ENCODE results near the gene PDE8A.
"Not testable (repeated sequence)": the region's sequence is repeated elsewhere in the genome, so short reads cannot be mapped to it uniquely, and the experiment has no call there.

PDE8A gene

DNA sequence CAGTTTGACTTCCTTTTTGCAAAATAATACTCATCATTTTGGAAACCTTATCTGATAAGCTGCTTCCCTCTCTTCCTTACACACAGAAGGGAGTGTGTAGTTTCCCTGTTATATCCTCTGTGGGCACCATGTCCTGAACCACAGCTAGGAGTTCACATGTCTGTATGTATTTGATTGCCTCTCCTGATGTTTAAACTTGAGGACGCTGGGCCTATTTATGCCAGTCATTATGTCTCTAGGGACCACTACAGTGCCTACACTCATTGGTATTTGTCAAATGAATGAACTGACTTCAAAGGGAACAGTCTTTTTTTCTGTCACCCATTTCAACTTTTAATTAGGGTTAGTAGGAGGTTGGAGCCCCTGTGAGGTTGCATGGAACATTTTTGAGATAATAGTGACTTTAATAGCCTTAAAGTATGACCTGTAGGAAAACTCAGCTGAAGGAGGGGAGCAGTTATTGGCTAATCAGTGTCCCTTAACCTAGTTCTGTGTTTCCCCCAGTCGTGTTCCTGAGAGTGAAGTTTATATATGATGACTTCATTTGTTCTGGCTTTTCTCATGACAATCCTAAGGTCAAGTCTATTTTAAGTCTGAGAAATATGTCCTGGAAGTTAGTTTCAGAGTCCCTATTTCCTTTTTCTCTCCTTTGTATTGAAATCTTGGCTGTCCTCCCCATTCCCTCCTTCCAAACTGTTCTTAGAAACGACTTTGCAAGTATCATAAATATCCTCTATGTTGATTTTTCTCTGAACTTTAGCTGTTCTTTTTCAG is 28.9 kb downstream of the PDE8A start:
- H3K4me1 Mint-ChIP-seq: peaks cover 33% of the 10 kb centered on the region
- H3K4me3 Mint-ChIP-seq: no peak overlapping the region
- H3K36me3 Mint-ChIP-seq (ENCODE audit: insufficient read depth): peaks cover 2% of the 10 kb centered on the region
- no peaks in the 10 kb centered on the region for H3K27me3 Mint-ChIP-seq
- no peak overlapping the region for H3K27ac Mint-ChIP-seq (ENCODE audit: low read depth)
- H3K9me3 Mint-ChIP-seq: no peaks in the 10 kb centered on the region
- DNase-seq (ENCODE audit: low spot score in 2 of 2): no peak
- ATAC-seq (replicated peaks; ENCODE audit: extremely low read depth, poor library complexity, severe bottlenecking): no peak

DNA sequence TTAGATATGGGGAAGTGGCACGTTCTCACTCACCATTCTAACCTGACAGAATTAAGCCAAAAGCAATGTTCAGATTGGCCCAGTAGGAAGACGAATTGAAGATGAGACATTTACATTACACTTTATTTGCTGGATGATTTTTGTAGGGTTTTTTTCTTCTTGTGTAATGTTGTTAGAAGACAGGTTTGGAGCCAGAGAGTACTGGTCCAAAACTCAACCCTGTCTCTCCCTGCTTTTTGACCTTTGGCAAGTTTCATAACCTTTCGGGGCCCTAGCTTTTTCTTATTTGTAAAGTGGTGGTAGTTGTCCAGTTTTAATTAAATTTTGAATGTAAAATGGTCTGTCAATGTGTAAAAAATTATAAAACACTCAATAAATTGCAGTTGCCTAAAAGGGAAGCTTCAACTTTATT is 29.5 kb downstream of the PDE8A start:
- Mint-ChIP-seq H3K36me3 (ENCODE audit: insufficient read depth) (peaks cover 2% of the 10 kb centered on the region), H3K4me3 (no peak overlapping the region), H3K27ac (ENCODE audit: low read depth) (no peak overlapping the region), H3K27me3 (no peaks in the 10 kb centered on the region), H3K9me3 (no peaks in the 10 kb centered on the region), H3K4me1 (peaks cover 33% of the 10 kb centered on the region)
- no peak for DNase-seq (ENCODE audit: low spot score in 2 of 2)
- ATAC-seq (replicated peaks; ENCODE audit: extremely low read depth, poor library complexity, severe bottlenecking): no peak

DNA sequence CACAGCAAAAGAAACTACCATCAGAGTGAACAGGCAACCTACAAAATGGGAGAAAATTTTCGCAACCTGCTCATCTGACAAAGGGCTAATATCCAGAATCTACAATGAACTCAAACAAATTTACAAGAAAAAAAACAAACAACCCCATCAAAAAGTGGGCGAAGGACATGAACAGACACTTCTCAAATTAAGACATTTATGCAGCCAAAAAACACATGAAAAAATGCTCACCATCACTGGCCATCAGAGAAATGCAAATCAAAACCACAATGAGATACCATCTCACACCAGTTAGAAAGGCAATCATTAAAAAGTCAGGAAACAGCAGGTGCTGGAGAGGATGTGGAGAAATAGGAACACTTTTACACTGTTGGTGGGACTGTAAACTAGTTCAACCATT is 30.1 kb downstream of the PDE8A start:
- H3K4me3 Mint-ChIP-seq; H3K9me3 Mint-ChIP-seq; H3K27ac Mint-ChIP-seq (ENCODE audit: low read depth); DNase-seq (ENCODE audit: low spot score in 2 of 2); ATAC-seq (replicated peaks; ENCODE audit: extremely low read depth, poor library complexity, severe bottlenecking); H3K27me3 Mint-ChIP-seq; H3K36me3 Mint-ChIP-seq (ENCODE audit: insufficient read depth): not testable (repeated sequence)
- peaks cover 30% of the 10 kb centered on the region for H3K4me1 Mint-ChIP-seq

DNA sequence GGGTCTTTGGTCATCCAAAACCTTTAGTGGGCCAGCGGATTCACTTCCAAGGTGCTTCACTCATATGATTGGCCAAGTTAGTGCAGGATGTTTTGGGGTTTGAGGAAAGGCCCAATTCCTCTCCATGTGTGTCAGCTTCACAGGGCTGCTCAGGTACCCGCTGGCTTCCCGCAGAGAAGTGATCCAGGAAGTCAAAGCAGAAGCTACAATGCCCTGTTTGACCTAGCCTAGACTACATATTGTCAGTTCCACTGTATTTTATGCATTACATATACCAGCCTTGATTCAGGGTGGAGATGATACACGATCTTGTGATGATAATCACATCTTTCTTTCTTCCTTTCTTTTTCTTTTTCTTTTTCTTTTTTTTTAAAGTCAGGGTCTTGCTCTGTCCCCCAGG is 32.1 kb downstream of the PDE8A start:
- Mint-ChIP-seq H3K4me3 (no peak overlapping the region), H3K27me3 (no peaks in the 10 kb centered on the region), H3K9me3 (no peaks in the 10 kb centered on the region), H3K4me1 (peaks cover 21% of the 10 kb centered on the region), H3K36me3 (ENCODE audit: insufficient read depth) (peaks cover 2% of the 10 kb centered on the region), H3K27ac (ENCODE audit: low read depth) (peak overlapping the region; percentile 39)
- DNase-seq (ENCODE audit: low spot score in 2 of 2): no peak
- no peak for ATAC-seq (replicated peaks; ENCODE audit: extremely low read depth, poor library complexity, severe bottlenecking)

DNA sequence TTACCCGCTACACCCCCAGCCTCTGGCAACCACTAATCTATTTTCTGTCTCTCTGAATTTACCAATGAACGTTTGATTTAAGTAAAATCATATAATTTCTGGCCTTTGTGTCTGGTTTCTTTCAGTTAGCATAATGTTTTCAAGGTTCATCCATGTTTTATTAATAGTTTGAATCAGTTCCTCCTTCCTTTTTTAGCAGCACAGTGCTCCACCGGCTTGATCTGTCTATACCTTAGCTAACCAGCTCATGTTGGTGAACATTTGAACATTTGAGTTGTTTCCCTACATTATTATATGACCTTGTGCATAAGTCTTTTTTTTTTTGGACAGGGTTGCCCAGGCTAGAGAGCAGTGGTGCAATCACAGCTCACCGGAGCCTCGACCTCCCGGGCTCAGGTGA is 33.3 kb downstream of the PDE8A start:
- no peak for DNase-seq (ENCODE audit: low spot score in 2 of 2)
- no peak for ATAC-seq (replicated peaks; ENCODE audit: extremely low read depth, poor library complexity, severe bottlenecking)
- Mint-ChIP-seq H3K4me3 (no peak overlapping the region), H3K4me1 (peaks cover 20% of the 10 kb centered on the region), H3K9me3 (no peaks in the 10 kb centered on the region), H3K36me3 (ENCODE audit: insufficient read depth) (peaks cover 2% of the 10 kb centered on the region), H3K27ac (ENCODE audit: low read depth) (no peak overlapping the region), H3K27me3 (no peaks in the 10 kb centered on the region)

DNA sequence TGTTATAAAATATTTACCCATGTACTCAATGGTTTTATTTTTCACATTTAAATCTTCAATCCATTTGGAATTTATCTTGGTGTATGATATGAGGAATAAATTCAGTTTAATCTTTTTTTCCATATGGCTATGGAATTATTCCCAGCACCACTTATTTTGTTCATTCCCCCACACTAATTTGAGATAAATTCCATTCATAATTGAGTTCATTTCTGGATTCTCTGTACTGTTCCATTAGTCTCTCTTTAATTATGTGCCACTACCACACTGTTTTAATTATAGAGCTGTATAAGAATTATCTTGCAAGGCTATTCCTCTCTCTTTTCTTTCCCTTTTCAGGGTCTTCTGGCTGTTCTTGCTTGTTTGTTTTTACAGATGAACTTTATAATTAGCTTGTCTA is 34.6 kb downstream of the PDE8A start:
- ATAC-seq (replicated peaks; ENCODE audit: extremely low read depth, poor library complexity, severe bottlenecking): no peak
- H3K27ac Mint-ChIP-seq (ENCODE audit: low read depth): no peak overlapping the region
- H3K4me1 Mint-ChIP-seq: peaks cover 19% of the 10 kb centered on the region
- H3K9me3 Mint-ChIP-seq: no peaks in the 10 kb centered on the region
- H3K36me3 Mint-ChIP-seq (ENCODE audit: insufficient read depth): peaks cover 2% of the 10 kb centered on the region
- H3K27me3 Mint-ChIP-seq: no peaks in the 10 kb centered on the region
- no peak for DNase-seq (ENCODE audit: low spot score in 2 of 2)
- H3K4me3 Mint-ChIP-seq: no peak overlapping the region

DNA sequence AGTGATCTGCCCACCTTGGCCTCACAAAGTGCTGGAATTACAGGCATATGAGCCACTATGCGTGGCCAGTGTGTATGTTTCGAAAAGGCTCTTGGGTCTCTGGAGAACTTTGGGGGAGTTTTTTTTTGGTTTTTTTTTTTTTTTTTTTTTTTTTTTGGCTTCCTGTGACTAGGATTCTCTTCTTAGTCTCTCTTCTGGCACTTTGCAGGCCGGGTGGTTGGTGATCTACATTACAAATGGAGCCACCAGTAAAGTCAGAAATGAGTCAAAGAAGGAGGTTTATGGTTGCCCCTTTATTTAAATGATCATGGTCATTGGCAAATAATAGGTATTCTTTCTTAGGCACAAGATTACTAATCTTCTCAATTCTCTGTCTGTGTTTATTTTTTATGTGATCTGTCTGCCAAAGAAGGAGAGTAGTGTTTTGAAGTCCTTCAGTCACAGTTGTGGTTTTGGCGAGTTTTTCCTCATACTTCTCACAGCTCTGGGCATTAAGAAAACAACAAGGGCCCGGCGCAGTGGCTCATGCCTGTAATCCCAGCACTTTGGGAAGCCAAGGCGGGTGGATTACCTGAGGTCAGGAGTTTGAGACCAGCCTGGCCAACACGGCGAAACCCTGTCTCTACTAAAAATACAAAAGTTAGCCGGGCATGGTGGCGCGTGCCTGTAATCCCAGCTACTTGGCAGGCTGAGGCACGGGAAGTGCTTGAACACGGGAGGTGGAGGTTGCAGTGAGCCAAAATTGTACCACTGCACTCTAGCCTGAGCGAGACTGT is 38.3 kb downstream of the PDE8A start:
- H3K27me3 Mint-ChIP-seq: no peaks in the 10 kb centered on the region
- H3K4me1 Mint-ChIP-seq: peaks cover 30% of the 10 kb centered on the region
- ATAC-seq (replicated peaks; ENCODE audit: extremely low read depth, poor library complexity, severe bottlenecking): no peak
- no peaks in the 10 kb centered on the region for H3K9me3 Mint-ChIP-seq
- peaks cover 1% of the 10 kb centered on the region for H3K36me3 Mint-ChIP-seq (ENCODE audit: insufficient read depth)
- DNase-seq (ENCODE audit: low spot score in 2 of 2): no peak
- no peak overlapping the region for H3K27ac Mint-ChIP-seq (ENCODE audit: low read depth)
- no peak overlapping the region for H3K4me3 Mint-ChIP-seq

DNA sequence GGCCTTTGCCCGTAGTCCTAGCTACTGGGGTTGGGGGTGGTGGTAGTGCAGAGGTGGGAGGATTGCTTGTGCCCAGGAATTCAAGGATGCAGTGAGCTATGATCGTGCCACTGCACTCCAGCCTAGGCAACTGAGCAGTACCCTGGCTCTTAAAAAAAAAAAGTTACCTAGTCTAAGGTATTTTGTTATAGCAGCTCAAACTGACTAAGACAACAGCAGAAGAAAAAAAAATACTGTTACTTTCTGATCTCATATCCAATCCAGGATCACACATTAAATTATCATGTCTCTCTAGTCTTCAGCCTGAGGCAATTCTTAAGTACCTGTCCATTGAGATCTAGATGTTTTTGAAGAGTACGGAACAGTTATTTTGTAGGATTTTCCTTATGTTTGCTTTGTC is 39.8 kb downstream of the PDE8A start:
- Mint-ChIP-seq H3K27me3 (no peaks in the 10 kb centered on the region), H3K27ac (ENCODE audit: low read depth) (no peak overlapping the region), H3K36me3 (ENCODE audit: insufficient read depth) (peaks cover 1% of the 10 kb centered on the region), H3K4me3 (no peak overlapping the region), H3K9me3 (no peaks in the 10 kb centered on the region), H3K4me1 (peaks cover 32% of the 10 kb centered on the region)
- DNase-seq (ENCODE audit: low spot score in 2 of 2): no peak
- ATAC-seq (replicated peaks; ENCODE audit: extremely low read depth, poor library complexity, severe bottlenecking): no peak

DNA sequence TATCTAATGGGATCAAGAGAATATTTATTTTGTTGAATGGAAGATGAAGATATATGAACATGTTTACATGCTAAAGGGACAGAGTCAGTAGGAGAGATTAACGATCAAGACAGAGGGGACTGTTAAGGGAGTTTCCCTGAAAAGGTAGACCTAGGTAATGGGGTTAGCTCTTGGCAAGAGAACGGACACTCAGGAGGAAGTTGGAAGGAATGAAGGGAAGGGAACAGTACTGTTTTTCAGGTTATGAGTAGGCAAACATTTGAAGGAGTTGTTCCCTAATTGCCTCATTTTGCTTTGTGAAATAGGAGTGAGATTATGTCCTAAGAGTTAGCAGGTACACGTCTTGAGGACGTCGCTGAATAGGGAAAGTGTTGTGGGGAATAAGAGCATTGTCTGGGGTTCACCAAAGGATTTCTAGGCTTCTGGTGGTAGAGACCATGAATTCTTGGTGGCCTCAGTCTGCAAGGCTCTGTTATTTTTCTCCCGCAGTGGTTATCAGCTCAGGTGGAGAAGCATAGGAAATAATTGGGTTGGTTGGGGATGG is 41.3 kb downstream of the PDE8A start:
- Mint-ChIP-seq H3K27me3 (no peaks in the 10 kb centered on the region), H3K27ac (ENCODE audit: low read depth) (no peak overlapping the region), H3K4me3 (no peak overlapping the region), H3K36me3 (ENCODE audit: insufficient read depth) (peaks cover 1% of the 10 kb centered on the region), H3K9me3 (no peaks in the 10 kb centered on the region), H3K4me1 (peaks cover 33% of the 10 kb centered on the region)
- ATAC-seq (replicated peaks; ENCODE audit: extremely low read depth, poor library complexity, severe bottlenecking) (no peak), DNase-seq (ENCODE audit: low spot score in 2 of 2) (no peak)

DNA sequence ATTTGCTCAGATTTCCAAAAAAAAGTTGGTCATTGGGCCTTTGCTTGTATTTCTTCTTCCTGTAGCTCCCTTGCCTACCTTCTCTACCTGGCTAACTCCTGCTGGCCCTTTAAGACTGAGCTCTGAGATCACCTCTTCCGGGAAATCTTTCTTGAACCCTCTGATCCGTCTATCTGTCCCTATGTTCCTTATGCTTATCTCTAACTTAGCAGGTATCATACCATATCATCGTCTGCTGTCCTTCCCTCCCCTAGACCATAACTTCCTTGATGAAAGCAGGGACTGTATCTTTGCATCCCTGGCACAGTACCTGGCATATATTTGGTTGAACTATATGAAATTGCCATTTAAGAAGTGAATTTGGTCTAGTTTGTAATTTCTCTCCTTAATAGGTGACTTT is 42.3 kb downstream of the PDE8A start:
- Mint-ChIP-seq H3K36me3 (ENCODE audit: insufficient read depth) (peaks cover 1% of the 10 kb centered on the region), H3K27ac (ENCODE audit: low read depth) (no peak overlapping the region), H3K9me3 (no peaks in the 10 kb centered on the region), H3K4me3 (no peak overlapping the region), H3K27me3 (no peaks in the 10 kb centered on the region), H3K4me1 (peaks cover 36% of the 10 kb centered on the region)
- no peak for DNase-seq (ENCODE audit: low spot score in 2 of 2)
- ATAC-seq (replicated peaks; ENCODE audit: extremely low read depth, poor library complexity, severe bottlenecking): no peak

DNA sequence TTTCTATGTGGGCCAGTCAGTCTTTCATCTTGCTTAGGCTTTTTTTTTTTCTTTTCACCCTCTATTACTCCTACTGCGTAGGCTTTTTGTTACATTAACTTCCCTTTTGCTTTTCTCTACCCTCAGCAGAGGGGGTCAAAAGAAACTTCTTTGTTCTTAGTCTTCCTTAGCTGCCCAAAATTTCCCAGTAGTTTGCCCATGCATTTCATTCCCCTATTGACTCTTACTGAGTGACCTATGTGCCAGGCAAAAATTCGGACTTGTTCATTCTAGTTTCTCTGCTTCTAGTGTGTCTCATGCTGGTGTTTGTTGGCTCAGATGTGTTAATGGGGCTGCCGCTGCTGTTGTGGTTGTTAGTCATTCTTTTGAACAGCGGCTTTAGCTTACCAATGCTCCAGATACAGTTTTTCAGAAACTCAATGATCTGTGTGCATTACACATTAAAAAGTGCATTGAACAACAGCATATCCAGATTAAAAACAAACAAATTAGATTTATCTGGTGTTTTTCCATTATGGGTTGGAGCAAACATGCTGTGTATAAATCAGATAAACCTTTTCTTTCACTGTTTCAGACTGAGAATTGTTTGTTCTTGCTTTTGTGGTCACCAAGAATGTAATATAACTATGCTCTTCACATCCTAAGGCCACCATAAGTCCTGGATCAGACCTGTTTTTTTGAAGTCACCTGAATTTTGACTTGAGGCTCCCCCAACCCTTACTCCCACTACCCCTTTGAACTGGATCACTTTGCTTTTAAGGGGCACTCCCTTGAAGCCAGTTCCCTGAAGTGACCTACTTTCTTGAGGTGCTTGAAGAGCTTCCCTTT is 43.1 kb downstream of the PDE8A start:
- H3K36me3 Mint-ChIP-seq (ENCODE audit: insufficient read depth): peaks cover 1% of the 10 kb centered on the region
- no peak for DNase-seq (ENCODE audit: low spot score in 2 of 2)
- H3K27me3 Mint-ChIP-seq: no peaks in the 10 kb centered on the region
- no peak overlapping the region for H3K27ac Mint-ChIP-seq (ENCODE audit: low read depth)
- H3K4me3 Mint-ChIP-seq: no peak overlapping the region
- no peak for ATAC-seq (replicated peaks; ENCODE audit: extremely low read depth, poor library complexity, severe bottlenecking)
- H3K9me3 Mint-ChIP-seq: no peaks in the 10 kb centered on the region
- H3K4me1 Mint-ChIP-seq: peaks cover 39% of the 10 kb centered on the region

DNA sequence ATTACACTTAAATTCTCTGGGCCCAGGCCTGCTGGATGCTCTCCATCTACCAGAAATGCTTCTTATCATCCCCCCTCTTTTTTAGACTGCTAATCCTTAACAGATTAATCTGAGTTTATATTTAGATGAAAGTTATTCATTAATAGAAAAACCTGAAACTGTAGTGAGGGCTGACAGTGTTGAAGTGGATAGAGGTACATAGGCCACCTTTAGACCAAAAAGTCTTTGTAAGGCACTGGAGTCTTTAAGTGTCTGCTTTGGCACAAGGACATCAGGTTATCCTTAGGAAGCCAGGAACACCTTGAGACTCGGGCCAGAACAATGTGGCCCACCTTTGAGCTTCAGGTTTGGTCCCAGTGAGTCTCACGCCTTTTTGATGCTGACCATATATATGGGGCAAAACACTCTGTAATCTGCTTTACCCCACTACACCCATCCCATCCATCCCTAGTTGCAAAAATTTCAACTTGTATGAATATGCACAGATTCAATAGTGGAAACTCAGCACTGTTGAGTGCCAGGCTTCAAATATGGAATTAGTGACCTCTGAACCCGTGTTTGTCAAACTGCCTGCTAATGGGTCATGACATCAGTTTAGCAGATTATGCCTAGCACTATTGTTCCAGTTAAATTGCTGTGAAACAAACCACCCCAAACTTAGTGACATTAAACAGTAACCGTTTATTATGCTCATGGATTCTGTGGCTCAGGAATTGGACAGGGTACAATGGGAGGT is 44.0 kb downstream of the PDE8A start:
- Mint-ChIP-seq H3K27ac (ENCODE audit: low read depth) (no peak overlapping the region), H3K4me1 (peaks cover 48% of the 10 kb centered on the region), H3K4me3 (no peak overlapping the region), H3K27me3 (no peaks in the 10 kb centered on the region), H3K36me3 (ENCODE audit: insufficient read depth) (peaks cover 1% of the 10 kb centered on the region), H3K9me3 (no peaks in the 10 kb centered on the region)
- DNase-seq (ENCODE audit: low spot score in 2 of 2) (no peak), ATAC-seq (replicated peaks; ENCODE audit: extremely low read depth, poor library complexity, severe bottlenecking) (no peak)

Measured in central memory CD8-positive, alpha-beta T cell (primary cell).